IPS-18c (cell line): ENCODE data around the gene BMPR1A.

Source experiments
- H3K4me3 ChIP-seq: 2 replicates; pipeline ENCODE4 v1.7.0; 2013; ENCODE audit warnings: low read depth, mild to moderate bottlenecking, low read length, moderate library complexity; ENCODE audit not compliant: insufficient read depth
- H3K9me3 ChIP-seq: one replicate; pipeline ENCODE4 v1.6.1; 2013; ENCODE audit warnings: mild to moderate bottlenecking, low read length, moderate library complexity; ENCODE audit not compliant: control insufficient read depth, insufficient read depth

The BMPR1A gene

DNA sequence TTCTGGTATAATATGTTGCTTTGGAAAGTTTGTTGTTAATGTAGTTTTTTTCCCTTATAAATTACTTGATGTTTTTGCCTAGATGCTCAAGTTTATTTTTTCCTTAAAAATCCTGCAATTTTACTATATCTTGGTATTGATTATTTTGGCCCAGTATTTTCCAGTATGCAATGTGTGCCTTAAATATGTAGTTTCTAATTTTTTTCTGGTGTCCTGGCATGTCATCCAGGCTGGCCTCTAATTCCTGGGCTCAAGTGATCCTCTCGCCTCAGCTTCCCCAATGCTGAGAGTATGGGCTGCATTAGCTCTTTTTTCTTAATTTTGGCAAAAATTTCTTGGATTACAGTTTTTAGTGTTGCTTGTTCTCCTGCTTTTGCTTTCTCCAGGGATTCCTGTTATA, 57.6 kb downstream of the BMPR1A start:
- Histone ChIP-seq H3K9me3 (no peaks in the 10 kb centered on the region), H3K4me3 (no peak overlapping the region)

DNA sequence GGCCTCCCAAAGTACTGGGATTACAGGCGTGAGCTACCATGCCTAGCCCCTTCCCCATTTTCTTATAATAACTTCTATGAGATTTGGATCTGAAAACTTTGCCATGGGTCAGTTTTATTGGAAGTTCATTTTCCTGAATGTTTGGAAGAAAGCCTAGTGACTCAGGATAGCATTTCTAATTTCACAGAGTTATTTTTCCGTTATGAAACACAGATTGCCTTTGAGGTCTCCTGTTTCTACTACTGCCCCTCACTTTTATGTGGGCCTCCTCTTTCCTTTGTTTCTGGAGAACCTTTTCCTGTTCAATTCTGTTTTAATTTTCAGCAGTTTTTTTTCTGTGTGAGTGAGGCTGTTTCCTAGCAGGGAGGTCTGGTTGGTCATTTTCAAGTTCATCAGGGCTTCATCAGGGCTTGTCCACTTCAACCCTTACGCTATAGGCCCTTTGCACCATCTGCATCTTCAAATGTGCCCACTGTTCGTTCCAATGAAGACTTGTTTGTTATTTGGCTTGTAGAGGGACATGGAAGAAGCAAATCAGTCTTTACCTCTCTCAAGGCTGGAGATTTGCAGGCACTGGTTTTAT, 58.7 kb downstream of the BMPR1A start:
- no peak overlapping the region for H3K4me3 ChIP-seq

DNA sequence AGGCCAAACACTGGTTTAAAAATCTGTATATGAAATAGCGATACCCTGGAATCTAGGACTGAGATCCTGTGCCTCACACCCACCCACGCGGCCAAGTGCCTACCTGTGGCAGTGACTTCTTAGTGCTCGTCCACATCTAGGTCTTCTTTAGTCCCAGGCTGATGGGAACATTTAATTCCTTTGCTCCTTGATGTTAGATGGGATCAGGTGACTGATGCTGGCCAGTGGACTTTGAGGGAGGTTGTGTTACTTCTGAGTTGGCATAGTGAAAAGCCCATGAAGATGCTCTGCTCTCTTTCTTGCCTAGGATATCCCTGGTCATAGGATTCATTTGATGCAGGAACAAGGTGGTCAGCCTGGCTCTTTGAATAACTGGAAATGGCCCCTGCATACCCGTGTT, 59.2 kb downstream of the BMPR1A start:
- Histone ChIP-seq H3K9me3 (no peaks in the 10 kb centered on the region), H3K4me3 (no peak overlapping the region)

More for the DNA sequence above, 58.7 kb downstream of the BMPR1A start:
- H3K9me3 ChIP-seq, result no peaks in the 10 kb centered on the region

DNA sequence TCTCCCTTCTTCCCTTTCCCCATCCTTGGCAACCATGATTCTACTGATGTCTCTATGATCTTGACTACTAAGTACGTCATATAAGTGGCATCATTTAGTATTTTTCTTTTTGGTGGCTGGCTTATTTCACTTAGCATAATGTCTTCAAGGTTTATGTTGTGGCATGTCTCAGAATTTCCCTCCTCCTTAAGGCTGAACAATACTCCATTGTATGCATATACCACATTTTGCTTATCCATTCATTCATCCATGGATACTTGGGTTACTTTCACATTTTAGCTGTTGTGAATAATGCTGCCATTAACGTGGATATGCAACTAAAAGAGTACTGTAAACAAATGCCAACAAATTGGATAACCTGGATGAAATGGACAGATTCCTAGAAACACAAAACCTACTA, 60.8 kb downstream of the BMPR1A start:
- Histone ChIP-seq H3K4me3 (no peak overlapping the region), H3K9me3 (no peaks in the 10 kb centered on the region)

DNA sequence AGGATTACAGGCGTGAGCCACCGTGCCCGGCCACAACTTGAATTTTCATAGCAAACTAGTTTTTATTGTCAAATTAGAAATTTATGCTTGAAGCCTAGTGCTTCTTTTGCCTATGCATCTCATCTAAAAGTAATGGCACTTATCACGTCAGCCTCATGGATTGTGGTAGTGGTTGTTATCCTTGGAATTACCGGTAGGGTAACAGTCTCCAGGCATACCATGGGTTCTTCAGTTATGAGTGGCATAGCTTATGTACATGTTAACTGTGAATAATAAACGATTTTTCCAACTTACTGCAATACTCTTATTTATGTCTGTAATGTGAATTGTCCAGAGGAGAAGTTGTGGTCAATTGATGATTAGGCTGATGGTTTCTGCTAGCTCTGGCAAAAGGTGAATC, 63.1 kb downstream of the BMPR1A start:
- Histone ChIP-seq H3K4me3 (no peak overlapping the region), H3K9me3 (no peaks in the 10 kb centered on the region)

DNA sequence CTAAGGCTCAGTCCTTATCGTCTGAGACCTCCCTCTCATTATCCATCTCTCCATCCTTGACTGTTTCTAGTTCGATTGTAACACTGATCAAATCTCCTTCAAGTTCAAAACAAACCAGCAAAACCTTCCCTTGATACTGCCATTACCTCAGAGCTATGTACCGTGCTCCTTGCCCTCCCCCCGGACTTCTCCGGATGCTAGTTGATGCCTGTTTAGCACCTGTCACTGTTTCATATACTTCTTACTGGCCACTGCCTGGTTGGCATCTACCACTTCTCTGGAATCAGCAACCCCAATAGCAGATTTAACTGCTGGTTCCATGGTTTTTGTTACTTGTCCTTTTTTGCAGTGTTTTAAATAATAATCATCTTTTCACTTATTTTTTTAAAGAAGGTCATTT, 64.1 kb downstream of the BMPR1A start:
- Histone ChIP-seq H3K9me3 (no peaks in the 10 kb centered on the region), H3K4me3 (no peak overlapping the region)

DNA sequence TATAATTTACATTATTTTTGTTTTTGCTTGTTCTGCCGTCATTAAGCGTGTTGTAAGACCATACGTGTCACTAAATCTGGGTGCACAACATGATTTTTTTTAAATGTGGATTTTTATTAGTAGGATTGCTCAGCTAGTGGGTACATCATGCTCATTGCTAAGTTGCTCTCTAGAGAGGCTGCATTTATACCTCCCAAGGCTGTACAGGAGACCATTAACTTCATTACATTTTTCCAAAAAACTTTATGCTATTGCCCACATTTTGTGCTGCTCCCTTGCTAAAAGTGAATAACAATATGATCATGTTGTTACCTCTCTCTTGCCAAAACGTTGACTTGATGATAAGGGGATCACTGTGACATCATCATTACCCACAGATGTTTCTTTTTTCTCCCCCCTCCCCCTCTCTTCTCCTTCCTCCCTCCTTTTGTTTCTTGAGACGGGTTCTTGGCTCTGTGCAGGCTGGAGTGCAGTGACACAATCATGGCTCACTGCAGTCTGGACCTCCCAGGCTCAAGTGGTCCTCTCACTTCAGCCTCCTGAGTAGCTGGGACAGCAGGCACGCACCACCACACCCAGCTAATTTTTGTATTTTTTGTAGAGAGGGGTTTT, 65.1 kb downstream of the BMPR1A start:
- H3K9me3 ChIP-seq, result no peaks in the 10 kb centered on the region

DNA sequence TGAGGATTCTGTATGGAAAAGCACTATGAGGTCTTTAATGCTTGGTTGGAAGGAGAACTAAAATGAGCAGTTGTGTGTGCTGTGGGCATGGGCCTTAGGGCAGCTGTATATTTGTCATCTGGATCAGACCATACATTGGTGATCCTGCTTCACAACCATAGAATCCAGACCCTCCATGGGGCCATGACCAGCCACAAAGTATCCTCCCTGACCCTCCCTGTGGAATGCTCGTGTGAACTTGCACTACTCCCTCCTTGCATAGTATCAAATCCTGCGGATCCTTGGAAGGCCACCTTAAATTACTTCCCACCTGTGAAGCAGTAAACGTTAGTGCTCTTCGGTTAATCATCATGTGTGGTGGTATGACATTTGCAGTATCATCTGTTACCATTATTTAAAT, 67.1 kb downstream of the BMPR1A start:
- no peak overlapping the region for H3K4me3 ChIP-seq
- no peaks in the 10 kb centered on the region for H3K9me3 ChIP-seq

More for the DNA sequence above, 65.1 kb downstream of the BMPR1A start:
- no peak overlapping the region for H3K4me3 ChIP-seq

DNA sequence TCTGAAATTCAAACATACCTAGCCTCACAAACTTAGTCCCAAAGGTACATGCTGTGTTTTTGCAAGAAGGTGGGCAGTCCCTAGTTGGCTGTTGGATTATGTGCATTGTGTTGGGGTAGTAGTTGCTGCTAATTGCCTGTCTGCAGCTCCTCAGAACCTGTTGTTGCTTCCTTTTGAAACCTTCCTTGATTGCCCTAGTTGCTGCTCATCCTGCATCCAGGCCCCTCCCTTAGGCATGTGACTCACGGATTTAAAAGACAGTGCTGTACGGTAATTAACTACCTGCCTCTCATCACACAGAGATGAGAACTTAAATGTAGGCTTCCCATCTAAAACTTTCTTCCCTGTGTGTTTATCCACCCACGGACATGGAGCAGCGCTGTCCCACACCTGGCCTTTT, 67.7 kb downstream of the BMPR1A start:
- Histone ChIP-seq H3K4me3 (no peak overlapping the region), H3K9me3 (no peaks in the 10 kb centered on the region)

DNA sequence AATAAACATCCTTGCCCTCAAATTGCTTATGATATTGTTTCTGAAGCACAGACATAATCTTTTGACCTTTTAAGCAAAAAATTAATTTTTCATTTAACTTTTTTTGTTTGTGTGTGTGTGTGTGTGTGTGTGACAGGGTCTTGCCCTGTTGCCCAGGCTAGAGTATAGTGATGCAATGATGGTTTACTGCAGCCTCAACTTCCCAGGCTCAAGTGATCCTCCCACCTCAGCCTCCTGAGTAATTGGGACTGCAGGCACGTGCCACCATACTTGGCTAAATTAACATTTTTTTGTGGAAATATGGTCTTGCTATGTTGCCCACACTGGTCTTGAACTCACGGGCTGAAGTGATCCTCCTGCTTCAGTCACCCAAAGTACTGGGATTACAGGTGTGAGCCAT, 68.9 kb downstream of the BMPR1A start:
- Histone ChIP-seq H3K9me3 (no peaks in the 10 kb centered on the region), H3K4me3 (no peak overlapping the region)

DNA sequence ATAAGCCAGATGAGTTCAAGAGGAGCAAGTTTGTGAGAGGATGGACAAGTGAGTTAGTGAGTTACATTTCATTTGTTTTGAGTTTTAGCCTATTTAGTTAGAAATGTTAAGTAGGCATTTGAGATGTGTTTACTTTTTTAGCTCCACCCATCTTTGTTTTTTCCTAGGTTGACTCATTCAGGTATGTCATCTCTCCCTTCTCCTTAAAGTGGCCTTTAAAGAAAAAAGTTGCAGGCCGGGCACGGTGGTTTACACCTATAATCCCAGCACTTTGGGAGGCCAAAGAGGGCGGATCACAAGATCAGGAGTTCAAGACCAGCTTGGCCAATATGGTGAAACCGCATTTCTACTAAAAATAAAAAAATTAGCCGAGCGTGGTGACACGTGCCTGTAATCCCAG, 71.2 kb downstream of the BMPR1A start:
- no peak overlapping the region for H3K4me3 ChIP-seq
- no peaks in the 10 kb centered on the region for H3K9me3 ChIP-seq

DNA sequence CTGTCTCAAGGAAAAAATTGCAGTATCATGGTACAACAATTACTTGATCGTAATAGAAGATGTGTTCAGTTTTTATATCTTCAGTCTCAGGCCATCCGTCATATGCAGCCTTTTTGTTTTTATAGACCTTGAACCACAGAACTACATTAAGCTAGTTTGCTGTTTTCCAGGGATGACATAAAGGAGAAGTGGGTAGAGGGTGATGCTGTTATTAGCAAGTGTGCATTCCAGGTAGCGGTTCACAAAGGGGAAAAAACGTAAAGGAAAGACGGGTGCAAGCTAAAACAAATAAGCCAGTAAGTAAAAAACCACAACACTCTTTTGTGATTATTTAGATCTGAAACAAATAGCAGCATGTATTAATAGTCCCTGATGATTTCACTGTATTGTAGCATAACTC, 71.7 kb downstream of the BMPR1A start:
- no peak overlapping the region for H3K4me3 ChIP-seq
- no peaks in the 10 kb centered on the region for H3K9me3 ChIP-seq

DNA sequence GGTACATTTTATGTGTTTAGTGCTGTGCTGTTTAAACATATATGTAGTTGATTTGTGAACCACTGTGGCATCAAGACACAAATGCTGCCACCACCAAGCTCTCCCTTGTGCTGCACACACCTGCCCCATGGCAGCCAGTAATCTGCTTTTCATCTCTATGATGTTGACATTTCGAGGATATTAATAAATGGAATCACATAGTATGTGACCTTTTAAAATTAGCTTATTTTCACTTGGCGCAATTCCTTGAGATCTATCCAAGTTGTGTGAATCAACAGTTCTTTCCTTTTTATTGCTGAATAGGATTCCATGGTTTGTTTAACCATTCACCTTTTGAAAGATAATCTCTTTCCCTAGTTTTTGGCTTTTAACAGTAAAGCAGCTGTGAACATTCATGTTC, 73.1 kb downstream of the BMPR1A start:
- H3K9me3 ChIP-seq, result no peaks in the 10 kb centered on the region

DNA sequence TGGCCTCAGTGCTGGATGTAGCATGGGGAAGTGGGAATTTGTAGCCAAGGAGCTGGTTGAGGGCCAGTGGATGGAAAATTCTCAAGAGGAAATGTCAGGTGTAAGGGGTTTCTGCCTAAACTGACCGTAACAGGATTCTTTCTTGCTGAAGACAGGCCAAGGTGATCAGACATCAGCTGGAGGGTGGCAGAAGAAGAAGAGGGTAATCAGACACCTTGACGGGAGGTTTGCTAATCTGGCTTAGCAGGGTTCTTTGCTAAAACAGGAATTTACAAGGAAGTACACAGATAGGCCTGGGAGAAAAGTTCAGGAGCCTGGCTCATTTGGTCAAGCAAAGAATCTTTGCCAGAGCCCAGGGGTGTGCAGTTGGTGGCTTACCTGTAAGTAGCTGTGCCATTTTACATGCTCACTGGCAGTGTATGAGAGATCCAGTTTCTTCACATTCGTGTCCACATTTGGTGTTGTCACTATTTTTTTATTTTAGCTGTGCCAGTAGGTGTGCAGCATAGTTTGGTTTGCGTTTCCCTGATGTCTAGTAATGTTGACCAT, 73.7 kb downstream of the BMPR1A start:
- H3K9me3 ChIP-seq, result no peaks in the 10 kb centered on the region
- H3K4me3 ChIP-seq, result no peak overlapping the region

More for the DNA sequence above, 73.1 kb downstream of the BMPR1A start:
- no peak overlapping the region for H3K4me3 ChIP-seq

DNA sequence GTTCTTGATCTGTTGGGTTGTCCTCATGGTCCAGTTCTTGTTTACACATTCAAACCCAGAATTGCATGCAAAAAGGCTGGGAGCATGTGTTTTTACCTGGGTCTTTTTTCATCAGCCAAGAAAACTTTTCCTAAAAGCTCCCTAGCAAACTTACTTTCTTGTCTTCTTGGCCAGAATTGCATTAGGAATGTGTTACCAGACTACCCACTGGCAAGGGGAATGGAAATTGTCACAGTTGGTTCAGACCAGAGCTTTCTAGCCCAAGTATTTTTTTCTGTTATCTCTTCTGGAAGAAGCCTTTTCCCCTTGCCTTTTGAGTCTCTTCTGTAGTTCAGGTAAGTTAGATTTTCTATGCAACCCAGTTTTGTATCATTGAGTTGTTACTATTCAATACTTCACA, 77.5 kb downstream of the BMPR1A start:
- Histone ChIP-seq H3K4me3 (no peak overlapping the region), H3K9me3 (no peaks in the 10 kb centered on the region)

DNA sequence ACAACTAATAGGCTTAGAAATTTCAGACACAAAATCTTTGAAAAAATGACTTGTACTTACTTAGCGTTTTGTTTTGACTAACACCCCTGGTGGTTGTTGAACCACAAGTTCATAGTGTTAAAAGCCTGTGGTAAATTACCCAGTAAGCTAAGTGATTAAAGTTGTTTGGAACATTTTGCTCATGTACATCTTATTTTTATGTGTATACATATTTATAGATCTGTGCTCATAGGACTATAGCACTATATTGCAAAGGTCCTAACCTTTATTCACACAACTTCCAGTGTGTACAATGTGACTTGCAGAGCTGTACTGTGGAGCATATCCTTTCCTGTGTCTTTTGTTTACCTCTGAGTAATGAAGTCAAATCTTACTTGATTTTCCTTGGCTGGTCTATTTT, 79.6 kb downstream of the BMPR1A start:
- Histone ChIP-seq H3K9me3 (no peaks in the 10 kb centered on the region), H3K4me3 (no peak overlapping the region)

DNA sequence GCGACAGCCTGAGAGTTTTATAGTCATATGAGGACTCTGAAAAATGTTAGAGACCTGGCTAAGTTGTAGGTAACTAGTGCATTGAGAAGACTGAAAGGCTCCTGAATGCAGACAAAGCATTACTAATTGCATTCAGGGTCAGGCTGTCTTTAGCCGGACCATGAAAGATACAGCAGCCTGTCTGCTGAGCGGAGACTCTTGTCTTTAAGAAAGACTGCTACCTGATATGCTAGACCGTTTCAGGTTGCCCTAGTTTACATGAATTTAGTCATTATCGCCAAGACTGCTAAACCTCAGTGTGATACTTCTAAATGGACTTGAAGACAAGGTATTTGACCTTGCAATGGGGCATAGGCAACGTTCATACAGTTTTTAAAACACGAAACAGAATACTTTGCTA, 81.2 kb downstream of the BMPR1A start:
- no peaks in the 10 kb centered on the region for H3K9me3 ChIP-seq
- H3K4me3 ChIP-seq, result no peak overlapping the region

DNA sequence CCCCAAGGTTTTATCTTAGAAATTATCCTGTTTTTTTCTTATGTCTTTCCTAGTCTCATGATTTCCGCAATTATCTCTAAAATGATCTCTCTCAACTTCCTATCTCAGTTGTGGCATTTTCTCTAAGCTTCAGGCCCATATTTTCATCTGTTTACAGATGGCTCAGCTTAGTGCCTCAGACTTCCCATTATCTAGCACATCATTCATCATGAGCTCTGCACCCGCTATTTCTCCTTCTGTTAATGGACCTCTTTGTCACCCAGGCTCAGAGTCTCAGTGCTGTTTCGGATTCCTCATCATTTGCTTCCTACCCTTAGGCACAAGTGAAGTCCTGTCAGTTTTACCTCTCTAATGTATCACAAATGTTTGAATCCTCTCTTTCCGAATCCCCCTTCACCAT, 84.1 kb downstream of the BMPR1A start:
- Histone ChIP-seq H3K4me3 (no peak overlapping the region), H3K9me3 (no peaks in the 10 kb centered on the region)

DNA sequence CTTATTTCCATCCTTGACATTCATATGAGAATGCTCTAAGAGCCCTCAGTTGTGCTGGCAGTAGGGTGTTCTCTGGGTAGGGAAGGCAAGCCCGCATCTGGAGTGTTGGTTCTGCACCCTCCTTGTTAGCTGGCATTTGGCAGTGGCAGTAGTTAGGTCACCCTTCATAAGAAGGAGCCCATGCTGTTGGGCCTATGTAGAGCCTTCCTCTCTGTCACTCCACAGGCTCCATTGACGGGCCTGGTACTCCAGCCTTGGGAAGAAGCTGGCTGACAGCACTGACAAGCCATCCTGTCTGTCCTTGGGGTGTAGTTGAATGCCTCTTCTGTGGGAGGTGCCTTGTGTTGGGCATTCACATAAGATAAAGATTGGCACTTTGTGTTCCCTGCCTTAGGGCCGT, 89.7 kb downstream of the BMPR1A start:
- H3K4me3 ChIP-seq, result no peak overlapping the region
- H3K9me3 ChIP-seq, result no peaks in the 10 kb centered on the region
